ENCODE results near the gene OTOP3. TPM values are rescaled to one million over a fixed set of nuclear protein-coding genes. Genes with fewer than 3 reads are reported as not detected.
"Not testable (repeated sequence)": the region's sequence is repeated elsewhere in the genome, so short reads cannot be mapped to it uniquely, and the experiment has no call there.

The OTOP3 gene
- not detected for polyA plus RNA-seq (ENCODE audit: insufficient read length in 4 of 4)

- no peak for DNase-seq (ENCODE audit: low read depth in 4 of 4, low spot score in 2 of 4)
Measured at GRCh38 chr17:74935585-74936469, at the start of gene OTOP3. OTOP3 (plus strand) TSS chr17:74935898; CDS start chr17:74935922, 24 bp downstream.

GRCh38 chr17:74888469-74888868 lies 47.2 kb upstream of the OTOP3 start:
- no peak for DNase-seq (ENCODE audit: low read depth in 4 of 4, low spot score in 2 of 4)

- DNase-seq (ENCODE audit: low read depth in 4 of 4, low spot score in 2 of 4): no peak
Measured at GRCh38 chr17:74890554-74890953, 45.1 kb upstream of the OTOP3 start.

GRCh38 chr17:74892013-74892841 lies 43.5 kb upstream of the OTOP3 start:
- no peak for DNase-seq (ENCODE audit: low read depth in 4 of 4, low spot score in 2 of 4)

GRCh38 chr17:74892974-74893911 lies 42.5 kb upstream of the OTOP3 start, which contains the start of gene FADS6:
FADS6 (minus strand) TSS chr17:74893633; CDS start chr17:74893595, 38 bp downstream.
- DNase-seq (ENCODE audit: low read depth in 4 of 4, low spot score in 2 of 4): no peak

GRCh38 chr17:74893936-74894671 lies 41.6 kb upstream of the OTOP3 start:
- DNase-seq (ENCODE audit: low read depth in 4 of 4, low spot score in 2 of 4): no peak

GRCh38 chr17:74898376-74898946 lies 37.2 kb upstream of the OTOP3 start:
- DNase-seq (ENCODE audit: low read depth in 4 of 4, low spot score in 2 of 4): no peak

- no peak for DNase-seq (ENCODE audit: low read depth in 4 of 4, low spot score in 2 of 4)
Measured at GRCh38 chr17:74900208-74900607, 35.5 kb upstream of the OTOP3 start.

GRCh38 chr17:74901353-74902135 lies 34.2 kb upstream of the OTOP3 start:
- DNase-seq (ENCODE audit: low read depth in 4 of 4, low spot score in 2 of 4): no peak

GRCh38 chr17:74903034-74903433 lies 32.7 kb upstream of the OTOP3 start:
- DNase-seq (ENCODE audit: low read depth in 4 of 4, low spot score in 2 of 4): no peak

GRCh38 chr17:74903671-74904070 lies 32.0 kb upstream of the OTOP3 start:
- DNase-seq (ENCODE audit: low read depth in 4 of 4, low spot score in 2 of 4): no peak

GRCh38 chr17:74904687-74905409 lies 30.9 kb upstream of the OTOP3 start:
- DNase-seq (ENCODE audit: low read depth in 4 of 4, low spot score in 2 of 4): no peak

- not testable (repeated sequence) for DNase-seq (ENCODE audit: low read depth in 4 of 4, low spot score in 2 of 4)
Measured at GRCh38 chr17:74906214-74906793, 29.4 kb upstream of the OTOP3 start.

GRCh38 chr17:74907012-74907411 lies 28.7 kb upstream of the OTOP3 start:
- no peak for DNase-seq (ENCODE audit: low read depth in 4 of 4, low spot score in 2 of 4)

- not testable (repeated sequence) for DNase-seq (ENCODE audit: low read depth in 4 of 4, low spot score in 2 of 4)
Measured at GRCh38 chr17:74909097-74909496, 26.6 kb upstream of the OTOP3 start.

- DNase-seq (ENCODE audit: low read depth in 4 of 4, low spot score in 2 of 4): not testable (repeated sequence)
Measured at GRCh38 chr17:74911423-74911822, 24.3 kb upstream of the OTOP3 start.

- no peak for DNase-seq (ENCODE audit: low read depth in 4 of 4, low spot score in 2 of 4)
Measured at GRCh38 chr17:74916136-74916850, 19.4 kb upstream of the OTOP3 start.

Data from left renal cortex interstitium (tissue), 4 donors.